Right kidney (tissue), 1 donor: Measurements from ENCODE around the gene YTHDC2.
"Not testable (repeated sequence)": the region's sequence is repeated elsewhere in the genome, so short reads cannot be mapped to it uniquely, and the experiment has no call there.

Experiments
- DNase-seq: peaks from one replicate; pipeline ENCODE4 v3.0.0-alpha.2; 2016

The YTHDC2 gene

DNA sequence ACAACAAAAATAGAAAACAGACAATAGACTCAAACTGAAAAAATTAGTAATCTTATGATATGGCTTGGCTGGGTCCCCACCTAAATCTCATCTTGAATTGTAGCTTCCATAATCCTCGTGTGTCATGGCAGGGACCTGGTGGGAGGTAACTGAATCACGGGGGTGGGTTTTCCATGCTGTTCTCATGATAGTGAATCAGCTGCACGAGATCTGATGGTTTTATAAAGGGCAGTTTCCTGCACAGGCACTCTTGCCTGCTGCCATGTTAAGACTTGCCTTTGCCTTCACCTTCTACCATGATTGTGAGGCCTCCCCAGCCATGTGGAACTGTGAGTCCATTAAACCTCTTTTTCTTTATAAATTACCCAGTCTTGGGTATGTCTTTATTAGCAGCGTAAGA is 89.8 kb downstream of the YTHDC2 start:
- not testable (repeated sequence) for DNase-seq

DNA sequence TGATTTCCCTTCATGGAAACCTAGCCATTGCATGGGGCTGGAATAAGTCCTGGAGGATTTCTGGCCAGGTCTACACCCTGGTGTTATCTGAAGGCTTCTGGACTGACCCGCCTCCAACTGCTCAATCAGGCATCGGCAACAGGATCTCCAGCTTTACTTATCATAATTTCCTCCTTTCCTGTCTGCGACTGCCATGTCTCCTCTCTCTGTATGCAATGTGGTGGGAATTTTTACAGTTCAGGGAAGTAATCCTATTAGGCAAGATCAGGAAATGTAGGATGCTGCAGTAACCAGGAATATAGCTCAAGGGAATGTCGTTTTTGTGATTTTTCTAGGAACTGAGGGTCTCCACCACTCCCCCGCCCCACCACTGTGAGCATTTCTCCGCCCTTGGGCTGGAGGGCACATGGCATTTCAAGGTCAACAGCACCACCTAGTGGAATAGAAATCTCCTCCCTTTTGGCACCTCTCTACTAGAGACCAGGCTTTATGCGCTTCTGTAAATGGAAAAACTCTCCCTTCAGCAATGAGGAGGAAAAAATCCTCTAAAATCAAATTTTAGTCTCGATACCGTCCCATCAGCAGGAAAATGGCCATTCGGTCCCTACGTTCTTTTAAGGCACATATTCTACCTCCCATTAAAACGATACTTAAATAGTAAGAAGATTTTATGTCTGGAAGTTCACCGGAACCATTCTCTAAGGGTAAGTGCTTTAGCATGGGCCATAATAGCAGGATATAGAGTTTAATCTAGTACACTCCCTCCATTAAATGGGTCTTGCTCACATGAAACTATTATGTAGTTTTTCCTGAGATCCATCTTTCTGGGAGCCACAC is 93.0 kb downstream of the YTHDC2 start:
- DNase-seq = peak; percentile 51

- DNase-seq = no peak
Measured at GRCh38 chr5:113607361-113607760, 93.9 kb downstream of the YTHDC2 start.

GRCh38 chr5:113608113-113608596 is 94.7 kb downstream of the YTHDC2 start:
- no peak for DNase-seq

DNA sequence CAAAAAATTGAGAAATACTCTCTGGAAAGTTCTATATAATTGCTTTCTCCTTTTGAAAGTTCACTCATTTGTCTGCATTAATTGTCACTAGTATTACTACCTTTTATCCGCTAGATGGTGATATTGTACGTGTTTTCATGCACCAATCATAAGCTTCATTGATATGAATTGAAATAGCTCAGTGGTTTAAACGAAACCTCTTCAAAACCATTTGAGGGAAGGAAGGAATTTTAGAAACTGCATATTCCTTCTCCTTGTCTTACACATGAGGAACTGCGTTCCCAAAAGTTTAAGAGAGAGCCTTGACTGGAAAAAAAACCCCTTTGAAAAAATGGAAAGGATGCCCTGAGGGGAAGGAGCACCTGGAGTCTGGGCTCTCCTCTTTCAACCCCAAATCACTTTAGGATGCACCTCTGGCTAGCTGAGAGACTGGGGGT is 98.6 kb downstream of the YTHDC2 start:
- DNase-seq = peak; percentile 21

GRCh38 chr5:113614191-113614590 is 100.7 kb downstream of the YTHDC2 start:
- DNase-seq = no peak

- DNase-seq = no peak
Measured at GRCh38 chr5:113615708-113616107, 102.2 kb downstream of the YTHDC2 start.

GRCh38 chr5:113617191-113617796 is 103.8 kb downstream of the YTHDC2 start:
- DNase-seq = no peak

- DNase-seq = no peak
Measured at GRCh38 chr5:113632996-113633395, 119.5 kb downstream of the YTHDC2 start.

GRCh38 chr5:113634957-113635356 is 121.5 kb downstream of the YTHDC2 start:
- DNase-seq = no peak

GRCh38 chr5:113641715-113642114 is 128.2 kb downstream of the YTHDC2 start:
- DNase-seq = no peak
